Ectodermal cell (in vitro differentiated cells): ENCODE results near the gene GXYLT2. TPM values are rescaled to one million over a fixed set of nuclear protein-coding genes. Genes with fewer than 3 reads are reported as not detected.

Source experiments
- H3K27ac ChIP-seq: 2 replicates; pipeline ENCODE4 v1.7.0; 2013; ENCODE audit warnings: mild to moderate bottlenecking, low read depth, low read length; ENCODE audit not compliant: insufficient read depth, poor library complexity, severe bottlenecking
- H3K27me3 ChIP-seq: 2 replicates; pipeline ENCODE4 v1.7.0; 2013; ENCODE audit warnings: mild to moderate bottlenecking, low read length; ENCODE audit not compliant: insufficient read depth, control insufficient read depth, poor library complexity, severe bottlenecking
- H3K36me3 ChIP-seq: one replicate; pipeline ENCODE4 v1.7.0; 2013; ENCODE audit warnings: low read length; ENCODE audit not compliant: control insufficient read depth, insufficient read depth
- H3K4me1 ChIP-seq: one replicate; pipeline ENCODE4 v1.7.0; 2013; ENCODE audit warnings: low read length; ENCODE audit not compliant: control insufficient read depth, insufficient read depth
- H3K4me3 ChIP-seq: 2 replicates; pipeline ENCODE4 v1.7.0; 2013; ENCODE audit warnings: low read depth, low read length, control low read depth; ENCODE audit not compliant: insufficient read depth
- H3K9me3 ChIP-seq: 2 replicates; pipeline ENCODE4 v1.7.0; 2013; ENCODE audit warnings: mild to moderate bottlenecking, low read length, moderate library complexity; ENCODE audit not compliant: control insufficient read depth
- WGBS, 2 experiments: methylation state at CpG; one replicate each; pipeline ENCODE4 v1.1.7; 2013; ENCODE audit warnings: missing lambda C conversion rate in 2 of 2; 5-methylcytosine and 5-hydroxymethylcytosine counted together
- polyA plus RNA-seq, 4 experiments: library from polyadenylated mRNA; stranded (reverse); fragments of 50-300 nt; gene quantifications; one replicate each; pipeline ENCODE4 v1.2.3, GENCODE V29; 2013

GXYLT2 gene
- polyA plus RNA-seq (2013, experiment 1 of 4) = 3.8 TPM
- 1.6 TPM for polyA plus RNA-seq (2013, experiment 2 of 4)
- polyA plus RNA-seq (2013, experiment 3 of 4) = 1.7 TPM
- polyA plus RNA-seq (2013, experiment 4 of 4) = 1.9 TPM

- Histone ChIP-seq H3K4me3 (peak within 1 kb of the TSS; percentile 34), H3K36me3 (no peaks in the 10 kb centered on the region), H3K4me1 (peaks cover 25% of the 10 kb centered on the region), H3K9me3 (no peaks in the 10 kb centered on the region), H3K27me3 (peaks cover 86% of the 10 kb centered on the region), H3K27ac (no peak within 1 kb of the TSS)
- WGBS, 2 experiments = 0% methylated on average over 96 of the region's 96 CpGs
These were observed at the start of gene GXYLT2 for GRCh38 chr3:72887705-72888545. TSS of gene GXYLT2 (plus strand) at chr3:72888046. CDS start at chr3:72888234, 188 bp downstream.

GRCh38 chr3:72839057-72839456, 48.8 kb upstream of the GXYLT2 start:
- Histone ChIP-seq H3K27me3 (no peaks in the 10 kb centered on the region), H3K4me1 (no peaks in the 10 kb centered on the region), H3K27ac (no peak overlapping the region), H3K9me3 (no peaks in the 10 kb centered on the region), H3K36me3 (peaks cover 14% of the 10 kb centered on the region), H3K4me3 (no peak overlapping the region)
- 92 to 96% methylated on average over 3 of the region's 3 CpGs for WGBS, 2 experiments

- H3K4me1 ChIP-seq = peaks cover 4% of the 10 kb centered on the region
- no peak overlapping the region for H3K27ac ChIP-seq
- H3K9me3 ChIP-seq = no peaks in the 10 kb centered on the region
- H3K4me3 ChIP-seq = no peak overlapping the region
- WGBS, 2 experiments = 97 to 100% methylated on average over 1 of the region's 1 CpG
- peaks cover 11% of the 10 kb centered on the region for H3K36me3 ChIP-seq
- peaks cover 26% of the 10 kb centered on the region for H3K27me3 ChIP-seq
These were observed 43.3 kb upstream of the GXYLT2 start for GRCh38 chr3:72844436-72844993.

GRCh38 chr3:72846166-72846565, 41.7 kb upstream of the GXYLT2 start:
- Histone ChIP-seq H3K27me3 (peaks cover 39% of the 10 kb centered on the region), H3K27ac (no peak overlapping the region), H3K4me3 (no peak overlapping the region), H3K36me3 (peaks cover 11% of the 10 kb centered on the region), H3K4me1 (peaks cover 4% of the 10 kb centered on the region), H3K9me3 (no peaks in the 10 kb centered on the region)
- 93 to 95% methylated on average over 10 of the region's 10 CpGs for WGBS, 2 experiments

- Histone ChIP-seq H3K27me3 (peaks cover 39% of the 10 kb centered on the region), H3K9me3 (no peaks in the 10 kb centered on the region), H3K4me3 (peak overlapping the region; percentile 88), H3K27ac (no peak overlapping the region), H3K4me1 (peaks cover 4% of the 10 kb centered on the region), H3K36me3 (no peaks in the 10 kb centered on the region)
- 35 to 37% methylated on average over 6 of the region's 6 CpGs for WGBS, 2 experiments
These were observed 40.6 kb upstream of the GXYLT2 start for GRCh38 chr3:72847282-72847681.

- WGBS, 2 experiments = 1% methylated on average over 86 of the region's 86 CpGs
- H3K27me3 ChIP-seq = peaks cover 39% of the 10 kb centered on the region
- no peaks in the 10 kb centered on the region for H3K36me3 ChIP-seq
- H3K9me3 ChIP-seq = no peaks in the 10 kb centered on the region
- H3K4me3 ChIP-seq = peak within 1 kb of the TSS; percentile 88
- peaks cover 4% of the 10 kb centered on the region for H3K4me1 ChIP-seq
- no peak within 1 kb of the TSS for H3K27ac ChIP-seq
These were observed 39.8 kb upstream of the GXYLT2 start, which contains the start of gene SHQ1 for GRCh38 chr3:72847751-72848702. TSS of gene SHQ1 (minus strand) at chr3:72848445. CDS start at chr3:72848340, 105 bp downstream.

- Histone ChIP-seq H3K27ac (no peak overlapping the region), H3K27me3 (peaks cover 39% of the 10 kb centered on the region), H3K4me1 (peaks cover 4% of the 10 kb centered on the region), H3K4me3 (peak overlapping the region; percentile 88), H3K9me3 (no peaks in the 10 kb centered on the region), H3K36me3 (no peaks in the 10 kb centered on the region)
- 4 to 6% methylated on average over 11 of the region's 11 CpGs for WGBS, 2 experiments
These were observed 39.2 kb upstream of the GXYLT2 start for GRCh38 chr3:72848703-72849081.

- Histone ChIP-seq H3K36me3 (no peaks in the 10 kb centered on the region), H3K27me3 (peaks cover 13% of the 10 kb centered on the region), H3K4me1 (no peaks in the 10 kb centered on the region), H3K27ac (no peak overlapping the region), H3K4me3 (no peak overlapping the region), H3K9me3 (no peaks in the 10 kb centered on the region)
- WGBS, 2 experiments = 87 to 91% methylated on average over 7 of the region's 7 CpGs
These were observed 32.8 kb upstream of the GXYLT2 start for GRCh38 chr3:72855001-72855400.

- Histone ChIP-seq H3K4me1 (no peaks in the 10 kb centered on the region), H3K36me3 (no peaks in the 10 kb centered on the region), H3K4me3 (no peak overlapping the region), H3K27me3 (no peaks in the 10 kb centered on the region), H3K9me3 (no peaks in the 10 kb centered on the region), H3K27ac (no peak overlapping the region)
- 89 to 92% methylated on average over 4 of the region's 5 CpGs for WGBS, 2 experiments
These were observed 27.8 kb upstream of the GXYLT2 start for GRCh38 chr3:72860053-72860452.
